GM18909 (cell line): Measurements from ENCODE around the gene ACTMAP.

Experiments
- ATAC-seq: cut with Tn5 transposase; IDR thresholded peaks from one replicate; pipeline ENCODE4 v1.9.1; 2021; ENCODE audit warnings: mild to moderate bottlenecking; ENCODE audit not compliant: unreplicated experiment, poor library complexity

ACTMAP gene

GRCh38 chr19:40703029-40703755 is 47.1 kb downstream of the ACTMAP start:
- ATAC-seq = no peak

- no peak for ATAC-seq
Measured at GRCh38 chr19:40702337-40703012, 47.8 kb downstream of the ACTMAP start.

- no peak for ATAC-seq
Measured at GRCh38 chr19:40701758-40702157, 48.5 kb downstream of the ACTMAP start.

- ATAC-seq = no peak
Measured at GRCh38 chr19:40700083-40700482, 50.2 kb downstream of the ACTMAP start.

- ATAC-seq = no peak
Measured at GRCh38 chr19:40697007-40697406, 53.3 kb downstream of the ACTMAP start.

GRCh38 chr19:40695881-40696280 is 54.4 kb downstream of the ACTMAP start:
- ATAC-seq = no peak

GRCh38 chr19:40693896-40694295 is 56.4 kb downstream of the ACTMAP start:
- ATAC-seq = no peak

GRCh38 chr19:40693150-40693788 is 57.0 kb downstream of the ACTMAP start:
- ATAC-seq = no peak

GRCh38 chr19:40692212-40692551 is 58.1 kb downstream of the ACTMAP start:
- ATAC-seq = no peak

- no peak for ATAC-seq
Measured at GRCh38 chr19:40691421-40692211, 58.7 kb downstream of the ACTMAP start.
